Measurements from ENCODE around the gene KIRREL3. TPM values are rescaled to one million over a fixed set of nuclear protein-coding genes. Genes with fewer than 3 reads are reported as not detected.
A peak's percentile ranks its signal among the peaks of the same experiment; 100 is the strongest.

KIRREL3 gene
- total and polyA plus RNA-seq, 10 donors, result 0.50 to 5.4 (median 2.0) TPM

DNA sequence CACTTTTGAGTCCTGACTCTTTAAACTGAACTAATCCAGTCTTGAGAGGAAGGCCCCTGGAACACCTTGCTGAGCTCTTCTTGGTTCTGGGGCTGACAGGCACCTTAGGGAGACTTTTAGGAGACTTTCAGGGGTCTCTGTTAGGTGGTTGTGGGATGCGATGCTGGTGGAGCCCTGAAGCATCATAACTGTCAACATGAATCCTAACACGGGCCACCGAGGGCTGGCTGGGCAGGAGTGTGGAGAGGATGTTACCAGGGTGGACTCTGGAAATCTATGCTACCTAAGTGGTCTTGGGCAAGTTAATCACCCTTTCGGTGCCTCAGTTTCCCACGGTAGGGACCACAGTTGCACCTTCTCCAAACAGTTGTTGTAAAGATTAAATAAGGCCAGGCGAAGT lies 538.6 kb downstream of the KIRREL3 start:
- Histone ChIP-seq H3K9me3 (no peaks in the 10 kb centered on the region), H3K4me1 (peaks cover 24 to 58% (median 35%) of the 10 kb centered on the region in 6 donors), H3K27ac (no peak overlapping the region), H3K36me3 (no peaks in the 10 kb centered on the region), H3K4me3 (no peak overlapping the region), H3K27me3 (replicated peaks in 1 of 7) (no peaks in the 10 kb centered on the region)
- no peak for TF ChIP-seq POLR2AphosphoS5 (IDR thresholded peaks at IDR 0.05)
- no peak for TF ChIP-seq POLR2A (IDR thresholded peaks at IDR 0.05)
- TF ChIP-seq, protein P1, sequence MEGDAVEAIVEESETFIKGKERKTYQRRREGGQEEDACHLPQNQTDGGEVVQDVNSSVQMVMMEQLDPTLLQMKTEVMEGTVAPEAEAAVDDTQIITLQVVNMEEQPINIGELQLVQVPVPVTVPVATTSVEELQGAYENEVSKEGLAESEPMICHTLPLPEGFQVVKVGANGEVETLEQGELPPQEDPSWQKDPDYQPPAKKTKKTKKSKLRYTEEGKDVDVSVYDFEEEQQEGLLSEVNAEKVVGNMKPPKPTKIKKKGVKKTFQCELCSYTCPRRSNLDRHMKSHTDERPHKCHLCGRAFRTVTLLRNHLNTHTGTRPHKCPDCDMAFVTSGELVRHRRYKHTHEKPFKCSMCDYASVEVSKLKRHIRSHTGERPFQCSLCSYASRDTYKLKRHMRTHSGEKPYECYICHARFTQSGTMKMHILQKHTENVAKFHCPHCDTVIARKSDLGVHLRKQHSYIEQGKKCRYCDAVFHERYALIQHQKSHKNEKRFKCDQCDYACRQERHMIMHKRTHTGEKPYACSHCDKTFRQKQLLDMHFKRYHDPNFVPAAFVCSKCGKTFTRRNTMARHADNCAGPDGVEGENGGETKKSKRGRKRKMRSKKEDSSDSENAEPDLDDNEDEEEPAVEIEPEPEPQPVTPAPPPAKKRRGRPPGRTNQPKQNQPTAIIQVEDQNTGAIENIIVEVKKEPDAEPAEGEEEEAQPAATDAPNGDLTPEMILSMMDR (IDR thresholded peaks at IDR 0.05 in 8 of 11, conservative IDR thresholded peaks at IDR 0.05 in 3 of 11), result no peak
- intact Hi-C loops (cut with DNase I; ENCODE audit: low total_unique reads), result no loop called here
- no peak for DNase-seq
- 85 to 98% (median 91%) methylated on average over 6 of the region's 6 CpGs for WGBS, 5 donors

- H3K27ac ChIP-seq, result no peak overlapping the region
- DNase-seq, result no peak
- intact Hi-C loops (cut with DNase I; ENCODE audit: low total_unique reads), result no loop called here
- no peak for TF ChIP-seq POLR2AphosphoS5 (IDR thresholded peaks at IDR 0.05)
- TF ChIP-seq, protein P1 (IDR thresholded peaks at IDR 0.05 in 8 of 11, conservative IDR thresholded peaks at IDR 0.05 in 3 of 11), result no peak
- TF ChIP-seq POLR2A (IDR thresholded peaks at IDR 0.05), result no peak
- no peaks in the 10 kb centered on the region for H3K36me3 ChIP-seq
- H3K4me3 ChIP-seq, result no peak overlapping the region
- 87 to 97% (median 92%) methylated on average over 6 to 8 of the region's 8 CpGs for WGBS, 5 donors
- no peaks in the 10 kb centered on the region for H3K27me3 ChIP-seq (replicated peaks in 1 of 7)
- H3K9me3 ChIP-seq, result no peaks in the 10 kb centered on the region
- H3K4me1 ChIP-seq, result peaks cover 15 to 54% (median 26%) of the 10 kb centered on the region in 6 donors
These were observed 539.5 kb downstream of the KIRREL3 start for GRCh38 chr11:126461096-126461440.

GRCh38 chr11:126460417-126461095 lies 540.0 kb downstream of the KIRREL3 start:
- WGBS, 5 donors, result 66 to 79% (median 71%) methylated on average over 15 of the region's 15 CpGs
- no peak for DNase-seq
- H3K27me3 ChIP-seq (replicated peaks in 1 of 7), result no peaks in the 10 kb centered on the region
- H3K9me3 ChIP-seq, result no peaks in the 10 kb centered on the region
- intact Hi-C loops (cut with DNase I; ENCODE audit: low total_unique reads), result no loop called here
- H3K27ac ChIP-seq, result no peak overlapping the region
- no peak for TF ChIP-seq POLR2A (IDR thresholded peaks at IDR 0.05)
- TF ChIP-seq, protein P1 (IDR thresholded peaks at IDR 0.05 in 8 of 11, conservative IDR thresholded peaks at IDR 0.05 in 3 of 11), result no peak
- no peak for TF ChIP-seq POLR2AphosphoS5 (IDR thresholded peaks at IDR 0.05)
- no peaks in the 10 kb centered on the region for H3K36me3 ChIP-seq
- H3K4me3 ChIP-seq, result no peak overlapping the region
- peaks cover 11 to 49% (median 21%) of the 10 kb centered on the region in 6 donors for H3K4me1 ChIP-seq

- H3K27me3 ChIP-seq (replicated peaks in 1 of 7), result no peaks in the 10 kb centered on the region
- peak overlapping the region in 1 of 8 donors; percentile 1 for H3K27ac ChIP-seq
- 67 to 87% (median 74%) methylated on average over 10 of the region's 10 CpGs for WGBS, 5 donors
- no peak for TF ChIP-seq POLR2AphosphoS5 (IDR thresholded peaks at IDR 0.05)
- TF ChIP-seq, protein P1 (IDR thresholded peaks at IDR 0.05 in 8 of 11, conservative IDR thresholded peaks at IDR 0.05 in 3 of 11), result no peak
- TF ChIP-seq POLR2A (IDR thresholded peaks at IDR 0.05), result no peak
- peaks cover 3 to 41% (median 13%) of the 10 kb centered on the region in 6 donors for H3K4me1 ChIP-seq
- intact Hi-C loops (cut with DNase I; ENCODE audit: low total_unique reads), result no loop called here
- H3K4me3 ChIP-seq, result no peak overlapping the region
- H3K9me3 ChIP-seq, result no peaks in the 10 kb centered on the region
- H3K36me3 ChIP-seq, result no peaks in the 10 kb centered on the region
- no peak for DNase-seq
These were observed 540.8 kb downstream of the KIRREL3 start for GRCh38 chr11:126459691-126460281.
